NCI-H1105 treated with DMSO at 0.1 percent for 48 hours (cell line): Measurements from ENCODE around the gene ABHD17C.
"Not testable (repeated sequence)": the region's sequence is repeated elsewhere in the genome, so short reads cannot be mapped to it uniquely, and the experiment has no call there.

Experiments used
- DNase-seq: peaks from one replicate; lab custom pipeline; 2025; lab: John Stamatoyannopoulos, UW

ABHD17C gene

GRCh38 chr15:80730926-80731325 lies 35.8 kb downstream of the ABHD17C start:
- no peak for DNase-seq

- DNase-seq = no peak
Observed at GRCh38 chr15:80732167-80732566, 37.1 kb downstream of the ABHD17C start.

GRCh38 chr15:80732818-80733217 lies 37.7 kb downstream of the ABHD17C start:
- no peak for DNase-seq

GRCh38 chr15:80733460-80733859 lies 38.4 kb downstream of the ABHD17C start:
- no peak for DNase-seq

- no peak for DNase-seq
Observed at GRCh38 chr15:80735344-80735743, 40.2 kb downstream of the ABHD17C start.

- DNase-seq = peak; percentile 3
Observed at GRCh38 chr15:80736560-80736959, 41.5 kb downstream of the ABHD17C start.

GRCh38 chr15:80739919-80740318 lies 44.8 kb downstream of the ABHD17C start:
- no peak for DNase-seq

GRCh38 chr15:80742081-80742480 lies 47.0 kb downstream of the ABHD17C start:
- no peak for DNase-seq

- DNase-seq = no peak
Observed at GRCh38 chr15:80743189-80743833, 48.2 kb downstream of the ABHD17C start.

GRCh38 chr15:80744415-80744814 lies 49.3 kb downstream of the ABHD17C start:
- DNase-seq = no peak

GRCh38 chr15:80744826-80745225 lies 49.7 kb downstream of the ABHD17C start:
- DNase-seq = no peak

- no peak for DNase-seq
Observed at GRCh38 chr15:80745888-80746287, 50.8 kb downstream of the ABHD17C start.

- no peak for DNase-seq
Observed at GRCh38 chr15:80747317-80748053, 52.4 kb downstream of the ABHD17C start.

GRCh38 chr15:80749589-80749988 lies 54.5 kb downstream of the ABHD17C start:
- DNase-seq = no peak

- DNase-seq = no peak
Observed at GRCh38 chr15:80750575-80750974, 55.5 kb downstream of the ABHD17C start.

- DNase-seq = no peak
Observed at GRCh38 chr15:80752204-80752603, 57.1 kb downstream of the ABHD17C start.

GRCh38 chr15:80753161-80753560 lies 58.1 kb downstream of the ABHD17C start:
- no peak for DNase-seq

GRCh38 chr15:80754014-80754413 lies 58.9 kb downstream of the ABHD17C start:
- DNase-seq = no peak

GRCh38 chr15:80755885-80756284 lies 60.8 kb downstream of the ABHD17C start:
- no peak for DNase-seq

- DNase-seq = no peak
Observed at GRCh38 chr15:80758130-80758745, 63.1 kb downstream of the ABHD17C start.

GRCh38 chr15:80760960-80761359 lies 65.8 kb downstream of the ABHD17C start:
- DNase-seq = no peak

GRCh38 chr15:80761754-80762153 lies 66.6 kb downstream of the ABHD17C start:
- no peak for DNase-seq

- DNase-seq = not testable (repeated sequence)
Observed at GRCh38 chr15:80763235-80763634, 68.1 kb downstream of the ABHD17C start.
